Ishikawa (cell line): Measurements from ENCODE around the gene CLEC2B.

Source experiments
- MAX ChIP-seq: IDR thresholded peaks from 2 replicates; pipeline ENCODE4 v1.6.1; 2012
- YY1 ChIP-seq: IDR thresholded peaks from 2 replicates; pipeline ENCODE4 v1.6.1; 2012; ENCODE audit warnings: low read depth
- ZBTB7A ChIP-seq: IDR thresholded peaks from 2 replicates; pipeline ENCODE4 v1.6.1; 2012; ENCODE audit warnings: low read depth

- TF ChIP-seq MAX: no peak
- no peak for TF ChIP-seq YY1
- TF ChIP-seq ZBTB7A: no peak
Measured at GRCh38 chr12:9856151-9856550, 13.0 kb downstream of the CLEC2B start.
